Endothelial cell of umbilical vein (primary cell): Measurements from ENCODE around the gene NUP50. TPM values are rescaled to one million over a fixed set of nuclear protein-coding genes. Genes with fewer than 3 reads are reported as not detected.

Source experiments
- BruUV-seq: library from RNA; stranded (reverse); fragments of 400-500 nt; replicated peaks from 2 replicates; lab custom pipeline; 2021; lab: Mats Ljungman, UMichigan
- CTCF ChIA-PET: fragments of 300-600, 350-600 bp; sonication (Branson Sonifier 250); formaldehyde crosslinking; loops from one replicate; lab custom pipeline; 2021; ENCODE audit warnings: antibody characterized with exemption, inconsistent platforms; lab: Charles Lee
- POLR2A ChIA-PET: fragments of 300-600, 350-600 bp; sonication (Branson Sonifier 250); formaldehyde crosslinking; loops from one replicate; lab custom pipeline; 2021; ENCODE audit warnings: antibody characterized with exemption, inconsistent platforms; lab: Charles Lee
- DNase-seq: peaks from one replicate; pipeline ENCODE4 v3.0.0-alpha.2; 2011; ENCODE audit warnings: low read depth, low spot score
- FAIRE-seq: peaks from 2 replicates; lab custom pipeline; 2011; peaks lifted over from hg19 to GRCh38; lab: Jason Lieb, UNC
- H2AFZ ChIP-seq: 2 replicates; pipeline ENCODE4 v1.6.0; 2012; ENCODE audit warnings: low read depth, low read length, control low read depth, inconsistent platforms
- H3K27ac ChIP-seq: 2 replicates; pipeline ENCODE4 v1.5.1; 2011; ENCODE audit warnings: low read depth, mild to moderate bottlenecking, control low read depth, low read length, moderate library complexity; ENCODE audit not compliant: insufficient read depth
- H3K27me3 ChIP-seq, 2 experiments: 2 replicates each; pipeline versions ENCODE4 v1.6.0 to v1.6.1; 2011; ENCODE audit warnings: low read length in 2 of 2, mixed read lengths in 1 of 2; ENCODE audit not compliant: control insufficient read depth in 2 of 2, insufficient read depth in 2 of 2
- H3K36me3 ChIP-seq, 2 experiments: 2 replicates in 1 of 2; 3 replicates in 1 of 2; pipeline ENCODE4 v1.5.1; 2011; ENCODE audit warnings: low read length in 2 of 2, mild to moderate bottlenecking in 1 of 2, moderate library complexity in 1 of 2; ENCODE audit not compliant: control insufficient read depth in 2 of 2, insufficient read depth in 2 of 2; ENCODE audit errors: extremely low read depth in 1 of 2
- H3K4me1 ChIP-seq: 3 replicates; pipeline ENCODE4 v1.5.1; 2011; ENCODE audit warnings: mild to moderate bottlenecking, low read length; ENCODE audit not compliant: control insufficient read depth, insufficient read depth; ENCODE audit errors: extremely low read depth
- H3K4me2 ChIP-seq: 2 replicates; pipeline ENCODE4 v1.6.1; 2011; ENCODE audit warnings: low read length, control low read depth, mixed read lengths; ENCODE audit not compliant: insufficient read depth
- H3K4me3 ChIP-seq, 3 experiments: fragments of 200-600 bp in 1 of 3; sonication (generic), shearing (Covaris generic) in 1 of 3; replicated peaks in 1 of 3; 2 replicates each; pipeline ENCODE4 v1.5.1; 2011 to 2016; ENCODE audit warnings: control low read depth in 3 of 3, low read length in 3 of 3, mild to moderate bottlenecking in 2 of 3, inconsistent platforms in 1 of 3, low read depth in 1 of 3, moderate library complexity in 1 of 3; ENCODE audit not compliant: insufficient read depth in 1 of 3
- H3K79me2 ChIP-seq: 2 replicates; pipeline ENCODE4 v1.6.0; 2012; ENCODE audit warnings: low read length, inconsistent platforms; ENCODE audit not compliant: control insufficient read depth, insufficient read depth
- H3K9ac ChIP-seq: replicated peaks from 2 replicates; pipeline ENCODE3; 2011; ENCODE audit warnings: low read length, control low read depth; ENCODE audit not compliant: insufficient read depth; ENCODE audit errors: extremely low read depth
- H3K9me1 ChIP-seq: replicated peaks from 3 replicates; pipeline ENCODE4 v1.6.0; 2011; ENCODE audit warnings: mild to moderate bottlenecking, low read length; ENCODE audit not compliant: control insufficient read depth, insufficient read depth; ENCODE audit errors: extremely low read depth
- H3K9me3 ChIP-seq: replicated peaks from 2 replicates; pipeline ENCODE4 v1.5.1; 2012; ENCODE audit warnings: low read length, inconsistent platforms; ENCODE audit not compliant: control insufficient read depth, insufficient read depth
- H4K20me1 ChIP-seq: replicated peaks from 2 replicates; pipeline ENCODE3; 2011; ENCODE audit warnings: mild to moderate bottlenecking, low read length; ENCODE audit not compliant: control insufficient read depth, insufficient read depth; ENCODE audit errors: extremely low read depth
- CTCF ChIP-seq, 2 donors: IDR thresholded peaks; 1 replicate in 1 of 2; 2 replicates in 1 of 2; pipeline ENCODE4 v1.5.1; 2011; ENCODE audit warnings: low read length in 2 of 2, mild to moderate bottlenecking in 2 of 2, moderate library complexity in 2 of 2, control low read depth in 1 of 2, inconsistent platforms in 1 of 2, low read depth in 1 of 2; ENCODE audit not compliant: insufficient read depth in 1 of 2; ENCODE audit errors: extremely low read depth in 1 of 2
- EZH2 ChIP-seq: IDR thresholded peaks from 2 replicates; pipeline ENCODE4 v1.6.1; 2012; ENCODE audit warnings: borderline replicate concordance, low read depth, mild to moderate bottlenecking, moderate library complexity, low read length, inconsistent platforms; ENCODE audit not compliant: severe bottlenecking
- FOS ChIP-seq: IDR thresholded peaks from 2 replicates; pipeline ENCODE4 v1.6.1; 2011; ENCODE audit warnings: mild to moderate bottlenecking, low read length, moderate library complexity, borderline replicate concordance; ENCODE audit not compliant: insufficient read depth
- GATA2 ChIP-seq: IDR thresholded peaks from 2 replicates; pipeline ENCODE4 v1.7.0; 2011; ENCODE audit warnings: low read depth, mild to moderate bottlenecking, moderate library complexity, mixed read lengths, low read length; ENCODE audit not compliant: insufficient read length, insufficient read depth
- JUN ChIP-seq: IDR thresholded peaks from 2 replicates; pipeline ENCODE4 v1.6.1; 2011; ENCODE audit warnings: borderline replicate concordance, low read depth; ENCODE audit not compliant: insufficient read length, insufficient read depth
- MAX ChIP-seq: IDR thresholded peaks from 2 replicates; pipeline ENCODE4 v1.6.1; 2011; ENCODE audit not compliant: insufficient read depth, insufficient read length
- MYC ChIP-seq: IDR thresholded peaks from one replicate; pipeline ENCODE4 v1.6.1; 2011; ENCODE audit warnings: mild to moderate bottlenecking, low read depth, low read length
- POLR2A ChIP-seq: IDR thresholded peaks from 2 replicates; pipeline ENCODE4 v1.6.1; 2012; ENCODE audit warnings: low read depth, mild to moderate bottlenecking, control low read depth, low read length
- POLR2AphosphoS5 ChIP-seq: IDR thresholded peaks from 2 replicates; pipeline ENCODE4 v1.6.1; 2012; ENCODE audit warnings: low read depth, mild to moderate bottlenecking, control low read depth, low read length, moderate library complexity; ENCODE audit not compliant: insufficient read depth
- dilution Hi-C: fragments of 300-500 bp; cut with MboI; formaldehyde crosslinking; loops from one replicate; pipeline ENCODE4 v1.15.0; 2019; ENCODE audit warnings: low sequenced_read_pairs; ENCODE audit not compliant: extremely low pct_ligation_motif_present
- intact Hi-C: fragments of 100-400 bp; cut with micrococcal nuclease; formaldehyde crosslinking; loops from one replicate; pipeline ENCODE4 v1.10.0; 2022
- polyA plus RNA-seq, 4 experiments: library from polyadenylated mRNA; depleted of rRNA in 3 of 4; stranded (reverse) in 3 of 4; unstranded in 1 of 4; fragments of >200 nt; gene quantifications; 2 replicates each; pipeline versions ENCODE4 v1.2.1 to v1.2.3, GENCODE V29; 2011 to 2012; ENCODE audit warnings: missing spikeins in 1 of 4
- total RNA-seq: library from RNA; stranded (reverse); gene quantifications from 2 replicates; pipeline ENCODE4 v1.2.3, GENCODE V29; 2021

NUP50 gene
- total and polyA plus RNA-seq, 2 donors (not counting 3 experiments of a cell fraction or from before 2014, with no cell fraction given), result 12.4 to 90.9 TPM

GRCh38 chr22:45233827-45234226 lies 70.1 kb downstream of the NUP50 start:
- Histone ChIP-seq H2AFZ (no peak overlapping the region), H4K20me1 (no peaks in the 10 kb centered on the region), H3K27ac (no peak overlapping the region), H3K4me2 (no peak overlapping the region), H3K9ac (no peak overlapping the region), H3K79me2 (no peaks in the 10 kb centered on the region), H3K36me3 (no peaks in the 10 kb centered on the region), H3K9me3 (no peaks in the 10 kb centered on the region), H3K4me1 (no peaks in the 10 kb centered on the region), H3K9me1 (no peaks in the 10 kb centered on the region), H3K4me3 (no peak overlapping the region), H3K27me3 (no peaks in the 10 kb centered on the region)
- CTCF ChIA-PET, result interaction anchor here (1.0 to 1.4 kb wide), 2 partner anchors 12 to 18 kb away, joined by 3 to 5 read pairs; no protein-coding TSS in a partner anchor
- DNase-seq (no peak), FAIRE-seq (no peak)
- dilution Hi-C loops, result no loop called here
- TF ChIP-seq POLR2AphosphoS5 (no peak), GATA2 (no peak), JUN (no peak), EZH2 (no peak), MYC (no peak)
- intact Hi-C loops, result no loop called here
- BruUV-seq, result no TSS peak
- POLR2A ChIA-PET, result interaction anchor here (0.9 kb wide), 1 partner anchor 12 kb away, joined by 3 read pairs; no protein-coding TSS in a partner anchor

DNA sequence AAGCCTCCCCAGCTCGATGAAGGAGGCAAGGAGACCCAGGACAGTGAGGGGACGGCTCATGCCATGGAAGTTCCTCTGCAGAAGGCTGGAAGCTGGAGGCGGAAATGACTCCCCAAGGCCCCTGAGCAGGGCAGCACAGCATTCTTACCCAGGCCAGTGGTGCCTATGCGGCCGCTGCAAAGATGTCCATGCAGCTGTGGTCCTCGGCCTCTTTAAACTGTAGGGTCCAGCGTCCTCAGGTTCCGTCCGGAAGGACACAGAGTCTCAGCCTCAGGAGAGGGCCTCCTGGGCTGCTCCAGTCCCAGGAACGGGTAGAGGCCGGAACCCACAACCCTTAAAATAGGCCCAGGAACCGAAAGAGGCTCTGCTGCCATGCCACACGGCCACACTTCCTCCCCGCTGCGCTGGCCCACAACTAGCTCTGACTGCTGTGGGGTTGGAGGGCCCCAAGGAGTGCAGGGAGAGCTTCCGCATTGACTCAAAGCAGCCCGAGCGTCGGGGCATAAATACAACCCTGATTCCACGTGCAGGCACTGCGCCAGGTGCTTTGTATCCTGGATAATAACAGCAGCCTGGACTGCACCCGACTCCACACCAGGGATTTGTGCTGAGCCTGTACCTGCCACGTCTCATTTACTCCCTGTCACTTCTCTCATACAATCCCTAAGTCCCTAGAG lies 71.5 kb downstream of the NUP50 start:
- H3K4me2 ChIP-seq, result no peak overlapping the region
- H3K79me2 ChIP-seq, result no peaks in the 10 kb centered on the region
- DNase-seq, result no peak
- no peak overlapping the region for H2AFZ ChIP-seq
- H3K9me3 ChIP-seq, result no peaks in the 10 kb centered on the region
- POLR2A ChIA-PET, result no interaction called here
- no peaks in the 10 kb centered on the region for H3K9me1 ChIP-seq
- H3K27me3 ChIP-seq, result no peaks in the 10 kb centered on the region
- TF ChIP-seq POLR2A (no peak), POLR2AphosphoS5 (no peak), JUN (no peak), MAX (no peak), MYC (no peak), GATA2 (no peak), FOS (no peak), CTCF (IDR thresholded peaks at IDR 0.05; ENCODE audit: extremely low read depth in 1 of 2, insufficient read depth in 1 of 2, low read depth in 1 of 2, low read length in 2 of 2) (no peak), EZH2 (no peak)
- H3K27ac ChIP-seq, result no peak overlapping the region
- no peak overlapping the region for H3K9ac ChIP-seq
- no peaks in the 10 kb centered on the region for H4K20me1 ChIP-seq
- CTCF ChIA-PET, result interaction anchor here (1.4 kb wide), 1 partner anchor 16 kb away, joined by 5 read pairs; no protein-coding TSS in a partner anchor
- no peak for FAIRE-seq
- H3K36me3 ChIP-seq, result no peaks in the 10 kb centered on the region
- intact Hi-C loops, result no loop called here
- H3K4me3 ChIP-seq, result no peak overlapping the region
- BruUV-seq, result no TSS peak
- H3K4me1 ChIP-seq, result peaks cover 5% of the 10 kb centered on the region
- dilution Hi-C loops, result no loop called here
